ENCODE results near the gene COL25A1. TPM values are rescaled to one million over a fixed set of nuclear protein-coding genes. Genes with fewer than 3 reads are reported as not detected.

COL25A1 gene
- total RNA-seq, 1 experiment from 2014 or later = 4.2 TPM

DNA sequence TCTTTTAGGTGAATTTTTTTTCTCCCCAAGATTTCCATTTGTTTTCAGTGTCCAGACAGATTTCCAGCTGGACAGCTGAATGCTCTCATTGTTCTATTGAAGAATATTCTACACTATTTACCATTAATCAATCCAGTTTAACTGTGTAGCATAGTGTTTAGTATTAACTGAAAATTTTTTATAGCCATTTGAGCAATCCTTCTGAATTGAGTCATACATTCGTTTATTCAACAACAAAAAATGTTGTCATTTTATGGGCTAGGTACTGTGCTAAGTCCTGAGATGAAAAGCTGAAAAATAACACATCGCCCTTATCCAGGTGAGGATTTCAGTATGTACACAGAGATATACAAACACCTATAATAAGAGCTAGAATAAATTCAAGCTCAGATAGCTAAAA is 223.3 kb downstream of the COL25A1 start:
- Histone ChIP-seq H3K14ac (ENCODE audit: insufficient read depth, low read length) (no peak overlapping the region), H4K20me1 (ENCODE audit: control insufficient read depth, insufficient read depth, insufficient read length) (no peaks in the 10 kb centered on the region), H3K79me1 (ENCODE audit: insufficient read depth, low read depth, low read length, poor library complexity, severe bottlenecking) (no peaks in the 10 kb centered on the region), H2BK15ac (ENCODE audit: low read depth, low read length) (no peak overlapping the region), H2BK120ac (ENCODE audit: low read depth, low read length, poor library complexity, severe bottlenecking) (no peak overlapping the region), H2AFZ (ENCODE audit: low read length) (no peak overlapping the region), H3K9me3 (ENCODE audit: control insufficient read depth, low read depth, low read length) (no peaks in the 10 kb centered on the region), H3K23ac (ENCODE audit: insufficient read length, low read depth, low read length) (no peak overlapping the region), H2AK5ac (ENCODE audit: insufficient read length, low read length) (no peak overlapping the region), H3K4ac (ENCODE audit: low read depth, low read length) (no peak overlapping the region), H3K27ac (ENCODE audit: insufficient read length, low read depth, low read length) (no peak overlapping the region), H3K23me2 (ENCODE audit: insufficient read length, low read depth, low read length, poor library complexity, severe bottlenecking) (no peaks in the 10 kb centered on the region), H2BK20ac (ENCODE audit: low read depth, low read length, poor library complexity, severe bottlenecking) (no peak overlapping the region), H4K8ac (replicated peaks; ENCODE audit: insufficient read length, low read depth, low read length) (no peak overlapping the region), H3K4me2 (ENCODE audit: insufficient read depth, insufficient read length, low read length) (no peak overlapping the region), H3K27me3 (ENCODE audit: insufficient read depth, low read length) (no peaks in the 10 kb centered on the region), H2BK5ac (ENCODE audit: insufficient read length, low read length) (no peak overlapping the region), H4K5ac (ENCODE audit: insufficient read length, low read depth, low read length) (no peak overlapping the region), H3K4me1 (ENCODE audit: insufficient read depth, low read length) (no peaks in the 10 kb centered on the region), H3K18ac (ENCODE audit: insufficient read length, low read depth, low read length) (no peak overlapping the region), H3K56ac (ENCODE audit: insufficient read length, low read depth, low read length) (no peak overlapping the region), H3K9ac (ENCODE audit: extremely low read depth, insufficient read length, low read length) (no peak overlapping the region), H3T11ph (ENCODE audit: low read length) (no peak overlapping the region), H4K91ac (ENCODE audit: insufficient read length, low read depth, low read length) (no peak overlapping the region), H2BK12ac (ENCODE audit: insufficient read length, low read depth, low read length) (no peak overlapping the region), H3K79me2 (ENCODE audit: insufficient read depth, low read length) (no peaks in the 10 kb centered on the region)
- H3K4me3 Mint-ChIP-seq = no peak overlapping the region
- TF ChIP-seq CTCF (conservative IDR thresholded peaks at IDR 0.05) = no peak
- peaks cover 0 to 4% (median 2%) of the 10 kb centered on the region in 3 experiments; a peak in 4 of 7 replicates for H3K36me3 Mint-ChIP-seq (ENCODE audit: insufficient read depth in 1 of 3, low read depth in 3 of 3)
- no peak overlapping the region for H3K27ac Mint-ChIP-seq
- peaks cover 5 to 9% of the 10 kb centered on the region in 2 experiments; a peak in 4 of 5 replicates for H3K9me3 Mint-ChIP-seq
- WGBS (ENCODE audit: extremely low coverage, insufficient read length, low lambda C conversion rate) = no CpG with 5 or more reads among the region's 2 CpGs
- H3K4me1 Mint-ChIP-seq = no peaks in the 10 kb centered on the region
- no peaks in the 10 kb centered on the region for H3K27me3 Mint-ChIP-seq (ENCODE audit: low read depth)
- DNase-seq = no peak
